HG02840 (cell line): Measurements from ENCODE around the gene CACNA1C.
"Not testable (repeated sequence)": the region's sequence is repeated elsewhere in the genome, so short reads cannot be mapped to it uniquely, and the experiment has no call there.

ENCODE experiments used
- ATAC-seq: cut with Tn5 transposase; IDR thresholded peaks from one replicate; pipeline ENCODE4 v1.9.1; 2021; ENCODE audit warnings: mild to moderate bottlenecking, moderate library complexity, moderate number of reproducible peaks; ENCODE audit not compliant: unreplicated experiment, low FRiP score

Gene CACNA1C

GRCh38 chr12:2074792-2075191, 22.0 kb downstream of the CACNA1C start:
- no peak for ATAC-seq

- no peak for ATAC-seq
Observed at GRCh38 chr12:2075508-2076195, 22.9 kb downstream of the CACNA1C start.

GRCh38 chr12:2076196-2076570, 23.4 kb downstream of the CACNA1C start:
- no peak for ATAC-seq

- ATAC-seq, result no peak
Observed at GRCh38 chr12:2076728-2077127, 23.9 kb downstream of the CACNA1C start.

- ATAC-seq, result no peak
Observed at GRCh38 chr12:2080604-2081003, 27.8 kb downstream of the CACNA1C start.

- ATAC-seq, result no peak
Observed at GRCh38 chr12:2082321-2082720, 29.5 kb downstream of the CACNA1C start.

GRCh38 chr12:2083008-2083407, 30.2 kb downstream of the CACNA1C start:
- ATAC-seq, result no peak

GRCh38 chr12:2083561-2083960, 30.8 kb downstream of the CACNA1C start:
- ATAC-seq, result no peak

- no peak for ATAC-seq
Observed at GRCh38 chr12:2084553-2085296, 31.9 kb downstream of the CACNA1C start.

- no peak for ATAC-seq
Observed at GRCh38 chr12:2092354-2092753, 39.6 kb downstream of the CACNA1C start.

GRCh38 chr12:2092890-2093289, 40.1 kb downstream of the CACNA1C start:
- ATAC-seq, result no peak

- no peak for ATAC-seq
Observed at GRCh38 chr12:2094597-2094996, 41.8 kb downstream of the CACNA1C start.

GRCh38 chr12:2095878-2096277, 43.1 kb downstream of the CACNA1C start:
- ATAC-seq, result no peak

GRCh38 chr12:2097617-2098016, 44.8 kb downstream of the CACNA1C start:
- ATAC-seq, result no peak

GRCh38 chr12:2098852-2099251, 46.1 kb downstream of the CACNA1C start:
- no peak for ATAC-seq

GRCh38 chr12:2099595-2099994, 46.8 kb downstream of the CACNA1C start:
- no peak for ATAC-seq

- ATAC-seq, result no peak
Observed at GRCh38 chr12:2101359-2101758, 48.6 kb downstream of the CACNA1C start.

GRCh38 chr12:2101771-2102170, 49.0 kb downstream of the CACNA1C start:
- ATAC-seq, result no peak

GRCh38 chr12:2102736-2103135, 49.9 kb downstream of the CACNA1C start:
- ATAC-seq, result not testable (repeated sequence)

- not testable (repeated sequence) for ATAC-seq
Observed at GRCh38 chr12:2105387-2105786, 52.6 kb downstream of the CACNA1C start.

- no peak for ATAC-seq
Observed at GRCh38 chr12:2108166-2108565, 55.4 kb downstream of the CACNA1C start.
